ENCODE results near the gene ZFP42. TPM values are rescaled to one million over a fixed set of nuclear protein-coding genes. Genes with fewer than 3 reads are reported as not detected.

The ZFP42 gene
- total and polyA plus RNA-seq, 2 experiments from 2014 or later: 4.4 to 4.5 TPM

- WGBS (ENCODE audit: low lambda C conversion rate, missing lambda C conversion rate): 98% methylated on average over 13 of the region's 13 CpGs
- H2AFZ ChIP-seq: no peak overlapping the region
- no peaks in the 10 kb centered on the region for H3K79me2 ChIP-seq
- TF ChIP-seq EZH2 (IDR thresholded peaks at IDR 0.05; ENCODE audit: borderline replicate concordance) (no peak), EZH2phosphoT487 (IDR thresholded peaks at IDR 0.05; ENCODE audit: low read depth, severe bottlenecking, unreplicated experiment) (no peak), CTCF (IDR thresholded peaks at IDR 0.05; ENCODE audit: poor library complexity) (no peak)
- H3K9me2 ChIP-seq (replicated peaks; ENCODE audit: insufficient read depth): no peaks in the 10 kb centered on the region
- H3K27ac ChIP-seq: no peak overlapping the region
- no peak overlapping the region for H3K4me3 ChIP-seq
- H3K9me3 ChIP-seq (ENCODE audit: low read depth): no peaks in the 10 kb centered on the region
- no peaks in the 10 kb centered on the region for H3K4me1 ChIP-seq (ENCODE audit: insufficient read depth)
- H3K27me3 ChIP-seq: peaks cover 18% of the 10 kb centered on the region
- no peak overlapping the region for H3K4me2 ChIP-seq
- no peak for DNase-seq (ENCODE audit: low spot score)
- H3K36me3 ChIP-seq (replicated peaks; ENCODE audit: insufficient read depth, low read depth): no peaks in the 10 kb centered on the region
- no peaks in the 10 kb centered on the region for H4K20me1 ChIP-seq (ENCODE audit: insufficient read depth, poor library complexity, severe bottlenecking)
Measured at GRCh38 chr4:188029114-188029513, 33.5 kb downstream of the ZFP42 start.

GRCh38 chr4:188030401-188030800 lies 34.8 kb downstream of the ZFP42 start:
- no peak for DNase-seq (ENCODE audit: low spot score)
- Histone ChIP-seq H3K36me3 (replicated peaks; ENCODE audit: insufficient read depth, low read depth) (no peaks in the 10 kb centered on the region), H4K20me1 (ENCODE audit: insufficient read depth, poor library complexity, severe bottlenecking) (no peaks in the 10 kb centered on the region), H3K9me2 (replicated peaks; ENCODE audit: insufficient read depth) (no peaks in the 10 kb centered on the region), H3K4me2 (no peak overlapping the region), H3K4me1 (ENCODE audit: insufficient read depth) (no peaks in the 10 kb centered on the region), H3K27me3 (peaks cover 18% of the 10 kb centered on the region), H3K79me2 (no peaks in the 10 kb centered on the region), H3K9me3 (ENCODE audit: low read depth) (no peaks in the 10 kb centered on the region), H3K27ac (no peak overlapping the region), H2AFZ (no peak overlapping the region), H3K4me3 (no peak overlapping the region)
- WGBS (ENCODE audit: low lambda C conversion rate, missing lambda C conversion rate): 96% methylated on average over 3 of the region's 3 CpGs
- TF ChIP-seq CTCF (IDR thresholded peaks at IDR 0.05; ENCODE audit: poor library complexity) (no peak), EZH2 (IDR thresholded peaks at IDR 0.05; ENCODE audit: borderline replicate concordance) (no peak), EZH2phosphoT487 (IDR thresholded peaks at IDR 0.05; ENCODE audit: low read depth, severe bottlenecking, unreplicated experiment) (no peak)

- WGBS (ENCODE audit: low lambda C conversion rate, missing lambda C conversion rate): 44% methylated on average over 18 of the region's 18 CpGs
- Histone ChIP-seq H2AFZ (peak overlapping the region; percentile 22), H4K20me1 (ENCODE audit: insufficient read depth, poor library complexity, severe bottlenecking) (no peaks in the 10 kb centered on the region), H3K27me3 (peaks cover 18% of the 10 kb centered on the region), H3K9me3 (ENCODE audit: low read depth) (no peaks in the 10 kb centered on the region), H3K79me2 (no peaks in the 10 kb centered on the region), H3K27ac (no peak overlapping the region), H3K4me2 (peak overlapping the region; percentile 65), H3K36me3 (replicated peaks; ENCODE audit: insufficient read depth, low read depth) (no peaks in the 10 kb centered on the region), H3K4me3 (no peak overlapping the region), H3K4me1 (ENCODE audit: insufficient read depth) (no peaks in the 10 kb centered on the region), H3K9me2 (replicated peaks; ENCODE audit: insufficient read depth) (no peaks in the 10 kb centered on the region)
- no peak for DNase-seq (ENCODE audit: low spot score)
- TF ChIP-seq EZH2phosphoT487 (IDR thresholded peaks at IDR 0.05; ENCODE audit: low read depth, severe bottlenecking, unreplicated experiment): no peak
- TF ChIP-seq CTCF (IDR thresholded peaks at IDR 0.05; ENCODE audit: poor library complexity): no peak
- TF ChIP-seq EZH2 (IDR thresholded peaks at IDR 0.05; ENCODE audit: borderline replicate concordance): no peak
Measured at GRCh38 chr4:188031751-188032150, 36.2 kb downstream of the ZFP42 start.

GRCh38 chr4:188032170-188032569 lies 36.6 kb downstream of the ZFP42 start:
- TF ChIP-seq CTCF (IDR thresholded peaks at IDR 0.05; ENCODE audit: poor library complexity): no peak
- no peak for TF ChIP-seq EZH2 (IDR thresholded peaks at IDR 0.05; ENCODE audit: borderline replicate concordance)
- no peak for TF ChIP-seq EZH2phosphoT487 (IDR thresholded peaks at IDR 0.05; ENCODE audit: low read depth, severe bottlenecking, unreplicated experiment)
- Histone ChIP-seq H3K9me3 (ENCODE audit: low read depth) (no peaks in the 10 kb centered on the region), H4K20me1 (ENCODE audit: insufficient read depth, poor library complexity, severe bottlenecking) (no peaks in the 10 kb centered on the region), H3K9me2 (replicated peaks; ENCODE audit: insufficient read depth) (no peaks in the 10 kb centered on the region), H3K27ac (no peak overlapping the region), H3K27me3 (peaks cover 18% of the 10 kb centered on the region), H3K4me3 (no peak overlapping the region), H3K4me2 (peak overlapping the region; percentile 65), H3K36me3 (replicated peaks; ENCODE audit: insufficient read depth, low read depth) (no peaks in the 10 kb centered on the region), H2AFZ (peak overlapping the region; percentile 22), H3K4me1 (ENCODE audit: insufficient read depth) (no peaks in the 10 kb centered on the region), H3K79me2 (no peaks in the 10 kb centered on the region)
- DNase-seq (ENCODE audit: low spot score): no peak
- 25% methylated on average over 12 of the region's 12 CpGs for WGBS (ENCODE audit: low lambda C conversion rate, missing lambda C conversion rate)

All from hepatocyte (in vitro differentiated cells).